ENCODE data around the gene PDXK.

The PDXK gene

GRCh38 chr21:43741423-43742096, 22.6 kb downstream of the PDXK start:
- DNase-seq (ENCODE audit: low read depth in 2 of 2), result no peak

GRCh38 chr21:43743947-43744346, 25.0 kb downstream of the PDXK start:
- DNase-seq (ENCODE audit: low read depth in 2 of 2), result no peak

GRCh38 chr21:43744725-43745124, 25.8 kb downstream of the PDXK start:
- no peak for DNase-seq (ENCODE audit: low read depth in 2 of 2)

GRCh38 chr21:43745772-43746517, 27.0 kb downstream of the PDXK start:
- no peak for DNase-seq (ENCODE audit: low read depth in 2 of 2)

GRCh38 chr21:43748622-43749021, 29.7 kb downstream of the PDXK start:
- no peak for DNase-seq (ENCODE audit: low read depth in 2 of 2)

GRCh38 chr21:43749651-43750262, 30.8 kb downstream of the PDXK start:
- DNase-seq (ENCODE audit: low read depth in 2 of 2), result no peak

- DNase-seq (ENCODE audit: low read depth in 2 of 2), result no peak
Observed at GRCh38 chr21:43750339-43751033, 31.6 kb downstream of the PDXK start.

- DNase-seq (ENCODE audit: low read depth in 2 of 2), result no peak
Observed at GRCh38 chr21:43751955-43752591, 33.1 kb downstream of the PDXK start.

GRCh38 chr21:43752758-43753438, 34.0 kb downstream of the PDXK start:
- DNase-seq (ENCODE audit: low read depth in 2 of 2), result no peak

GRCh38 chr21:43753439-43753799, 34.5 kb downstream of the PDXK start:
- DNase-seq (ENCODE audit: low read depth in 2 of 2), result no peak

- DNase-seq (ENCODE audit: low read depth in 2 of 2), result no peak
Observed at GRCh38 chr21:43754948-43755781, 36.2 kb downstream of the PDXK start.

GRCh38 chr21:43755820-43756594, 37.1 kb downstream of the PDXK start:
- no peak for DNase-seq (ENCODE audit: low read depth in 2 of 2)

- DNase-seq (ENCODE audit: low read depth in 2 of 2), result no peak
Observed at GRCh38 chr21:43757601-43758000, 38.7 kb downstream of the PDXK start.

- DNase-seq (ENCODE audit: low read depth in 2 of 2), result no peak
Observed at GRCh38 chr21:43758111-43758641, 39.2 kb downstream of the PDXK start.

GRCh38 chr21:43758811-43759210, 39.9 kb downstream of the PDXK start:
- no peak for DNase-seq (ENCODE audit: low read depth in 2 of 2)

- no peak for DNase-seq (ENCODE audit: low read depth in 2 of 2)
Observed at GRCh38 chr21:43759651-43760050, 40.7 kb downstream of the PDXK start.

GRCh38 chr21:43760391-43760958, 41.5 kb downstream of the PDXK start:
- DNase-seq (ENCODE audit: low read depth in 2 of 2), result no peak

- no peak for DNase-seq (ENCODE audit: low read depth in 2 of 2)
Observed at GRCh38 chr21:43761886-43762285, 43.0 kb downstream of the PDXK start.
